K562 (cell line): Measurements from ENCODE around the gene SPATA19. TPM values are rescaled to one million over a fixed set of nuclear protein-coding genes. Genes with fewer than 3 reads are reported as not detected.

Experiments
- ATAC-seq: fragments of 200-7000 bp; cut with Tn5 transposase; 3 replicates; pipeline ENCODE4 v1.9.1; 2020; ENCODE audit warnings: moderate library complexity
- BruUV-seq: library from RNA; stranded (reverse); fragments of 400-500 nt; replicated peaks from 2 replicates; lab custom pipeline; 2021; lab: Mats Ljungman, UMichigan
- CTCF ChIA-PET: fragments of 300-600 bp; formaldehyde crosslinking; extraction: SDS; loops from one replicate; lab custom pipeline; 2021; ENCODE audit warnings: low intra/inter-chr PET ratio; lab: Yijun Ruan, JAX
- POLR2A ChIA-PET: fragments of 300-600, 350-650 bp; sonication (Branson Sonifier 250); formaldehyde crosslinking; extraction: SDS; loops from one replicate; lab custom pipeline; 2021; ENCODE audit warnings: antibody characterized with exemption, inconsistent platforms; lab: Yijun Ruan, JAX
- DNase-seq, 4 experiments: peaks; one replicate each; pipeline versions ENCODE4 v3.0.0 to v3.0.0-alpha.2; 2011 to 2018; ENCODE audit warnings: low spot score in 3 of 4, mixed read lengths in 3 of 4; ENCODE audit errors: extremely low read depth in 1 of 4
- FAIRE-seq: peaks from 2 replicates; lab custom pipeline; 2011; peaks lifted over from hg19 to GRCh38; lab: Jason Lieb, UNC
- H2AFZ ChIP-seq: 2 replicates; pipeline ENCODE4 v1.6.0; 2011; ENCODE audit warnings: low read depth, low read length, control low read depth, inconsistent platforms
- H3K27ac ChIP-seq: fragments of 200-600 bp; 3 replicates; pipeline ENCODE4 v1.8.0; 2011; ENCODE audit warnings: low read depth, mild to moderate bottlenecking, control low read depth, inconsistent platforms, low read length, moderate library complexity, mixed read lengths; ENCODE audit errors: extremely low read depth
- H3K27me3 ChIP-seq, 2 experiments: fragments of 300-600 bp in 1 of 2; 2 replicates in 1 of 2; 3 replicates in 1 of 2; pipeline versions ENCODE4 v1.6.0 to v1.8.0; 2011; ENCODE audit warnings: inconsistent platforms in 2 of 2, low read length in 2 of 2, mild to moderate bottlenecking in 1 of 2, mixed read lengths in 1 of 2, moderate library complexity in 1 of 2; ENCODE audit not compliant: control insufficient read depth in 2 of 2, insufficient read depth in 2 of 2
- H3K36me3 ChIP-seq: fragments of 300-600 bp; 3 replicates; pipeline ENCODE4 v1.8.0; 2011; ENCODE audit warnings: mild to moderate bottlenecking, low read length, inconsistent platforms; ENCODE audit not compliant: control insufficient read depth, insufficient read depth
- H3K4me1 ChIP-seq, 2 experiments: fragments of 200-600 bp in 1 of 2; replicated peaks in 1 of 2; 2 replicates in 1 of 2; 3 replicates in 1 of 2; pipeline versions ENCODE4 v1.5.1 to v1.8.0; 2011; ENCODE audit warnings: inconsistent platforms in 2 of 2, low read length in 2 of 2, mild to moderate bottlenecking in 1 of 2, mixed read lengths in 1 of 2, moderate library complexity in 1 of 2; ENCODE audit not compliant: control insufficient read depth in 2 of 2, insufficient read depth in 2 of 2
- H3K4me2 ChIP-seq: 2 replicates; pipeline ENCODE4 v1.6.1; 2011; ENCODE audit warnings: low read length, control low read depth, inconsistent platforms, mixed read lengths; ENCODE audit not compliant: insufficient read depth
- H3K4me3 ChIP-seq: fragments of 200-600 bp; sonication (generic), shearing (Covaris generic); 2 replicates; pipeline ENCODE4 v1.5.1; 2016; ENCODE audit warnings: control low read depth, inconsistent platforms
- H3K79me2 ChIP-seq: fragments of 200-600 bp; 3 replicates; pipeline ENCODE4 v1.8.0; 2011; ENCODE audit warnings: low read length, inconsistent platforms; ENCODE audit not compliant: control insufficient read depth, insufficient read depth
- H3K9ac ChIP-seq, 2 experiments: 2 replicates each; pipeline versions ENCODE4 v1.6.0 to v1.6.1; 2011; ENCODE audit warnings: low read depth in 2 of 2, low read length in 2 of 2, control low read depth in 1 of 2, inconsistent platforms in 1 of 2, mild to moderate bottlenecking in 1 of 2, mixed read lengths in 1 of 2; ENCODE audit not compliant: insufficient read depth in 1 of 2
- H3K9me1 ChIP-seq: one replicate; pipeline ENCODE4 v1.6.0; 2011; ENCODE audit warnings: inconsistent platforms, mild to moderate bottlenecking, low read length, moderate library complexity; ENCODE audit not compliant: control insufficient read depth, insufficient read depth
- H3K9me3 ChIP-seq: replicated peaks from 2 replicates; pipeline ENCODE4 v1.5.1; 2011; ENCODE audit warnings: low read depth, low read length, inconsistent platforms; ENCODE audit not compliant: control insufficient read depth, insufficient read depth
- H4K20me1 ChIP-seq: replicated peaks from 2 replicates; pipeline ENCODE4 v1.6.1; 2011; ENCODE audit warnings: low read length, inconsistent platforms, mixed read lengths; ENCODE audit not compliant: control insufficient read depth, insufficient read depth
- BRCA1 ChIP-seq, 2 experiments: fragments of 450-650 bp in 1 of 2; sonication (generic) in 1 of 2; formaldehyde crosslinking in 1 of 2; IDR thresholded peaks; 2 replicates each; pipeline versions ENCODE4 v1.5.0 to v1.6.1; 2017 to 2020; ENCODE audit warnings: mild to moderate bottlenecking in 1 of 2, missing genetic modification reagents in 1 of 2
- BRD9 ChIP-seq: fragments of 450-650 bp; IDR thresholded peaks from 2 replicates; pipeline ENCODE4 v1.6.1; 2018; ENCODE audit warnings: low read depth; ENCODE audit not compliant: partially characterized antibody
- FUS ChIP-seq: fragments of 200-400 bp; formaldehyde crosslinking; optimal IDR thresholded peaks from 2 replicates; pipeline ENCODE3; 2017; ENCODE audit warnings: low read depth, low read length
- SRSF9 ChIP-seq: fragments of 200-400 bp; formaldehyde crosslinking; IDR thresholded peaks from 2 replicates; pipeline ENCODE4 v1.6.1; 2017; ENCODE audit warnings: low read depth, low read length, borderline replicate concordance
- TBP ChIP-seq: optimal IDR thresholded peaks from 2 replicates; pipeline ENCODE3; 2011; ENCODE audit warnings: low read depth, low read length, improper control_type of control experiment
- ZFP36 ChIP-seq: fragments of 150-350 bp; IDR thresholded peaks from 2 replicates; pipeline ENCODE4 v1.6.1; 2018; ENCODE audit warnings: low read length, low read depth; ENCODE audit not compliant: partially characterized antibody
- ZNF561 ChIP-seq: fragments of 450-650 bp; formaldehyde crosslinking; conservative IDR thresholded peaks from 2 replicates; pipeline ENCODE4 v1.4.0; 2020; ENCODE audit warnings: mild to moderate bottlenecking, moderate library complexity
- whole genome bisulfite sequencing: fragments of 100-300 bp; shearing (Covaris generic); methylation state at CpG from one replicate; pipeline ENCODE4 v1.1.6; 2016; ENCODE audit warnings: low coverage, mixed read lengths; ENCODE audit not compliant: insufficient coverage; ENCODE audit errors: missing lambda C conversion rate; 5-methylcytosine and 5-hydroxymethylcytosine counted together
- in situ Hi-C: fragments of 300-500 bp; cut with MboI; formaldehyde crosslinking; loops from 4 replicates; pipeline ENCODE4 v1.15.0; 2018; ENCODE audit warnings: inconsistent platforms, mixed read lengths
- intact Hi-C: fragments of 100-400 bp; cut with micrococcal nuclease; formaldehyde crosslinking; loops from 2 replicates; pipeline ENCODE4 v1.14.2; 2022
- polyA plus RNA-seq, 8 experiments: library from polyadenylated mRNA; depleted of rRNA in 4 of 8; stranded (reverse) in 5 of 8; unstranded in 3 of 8; fragments of >200 nt; fragmentation: Nextera tagmentation in 2 of 8; fragmentation: Illumina TruSeq in 1 of 8; extraction: Ambion mirVana in 2 of 8; extraction: Trizol in 1 of 8; gene quantifications; 2 replicates each; pipeline versions ENCODE4 v1.2.1 to v1.2.3, GENCODE V29; 2011 to 2014; ENCODE audit warnings: inconsistent platforms in 1 of 8, missing spikeins in 1 of 8
- total RNA-seq, 7 experiments: library from RNA; depleted of rRNA in 6 of 7; stranded (reverse); fragments of >200 nt in 6 of 7; fragmentation: Illumina TruSeq in 2 of 7; extraction: Trizol in 2 of 7; gene quantifications; 2 replicates each; pipeline versions ENCODE4 v1.2.1 to v1.2.3, GENCODE V29; 2011 to 2021; ENCODE audit warnings: low replicate concordance in 1 of 7
- TF ChIP-seq, protein P1 (sequence below): fragments of 250-450 bp; sonication (Bioruptor Pico); IDR thresholded peaks from 2 replicates; pipeline ENCODE4 v1.8.0; 2022; ENCODE audit warnings: moderate library complexity, mild to moderate bottlenecking, inconsistent platforms
- TF ChIP-seq, protein P2 (sequence below): sonication (generic); formaldehyde crosslinking; IDR thresholded peaks from 2 replicates; pipeline ENCODE4 v1.8.0; 2022; ENCODE audit warnings: missing genetic modification reagents, mild to moderate bottlenecking, moderate library complexity, borderline replicate concordance
- TF ChIP-seq, protein P3 (sequence below): fragments of 250-450 bp; sonication (Bioruptor Pico); IDR thresholded peaks from 2 replicates; pipeline ENCODE4 v1.9.0; 2021; ENCODE audit warnings: mild to moderate bottlenecking, inconsistent platforms
- TF ChIP-seq, protein P4 (sequence below): fragments of 450-650 bp; IDR thresholded peaks from 2 replicates; pipeline ENCODE4 v1.6.1; 2016; ENCODE audit warnings: antibody characterized with exemption

SPATA19 gene
- total and polyA plus RNA-seq, 9 of the 15 experiments (the other 6 are each of a cell fraction or from before 2014, with no cell fraction given), result not detected

DNA sequence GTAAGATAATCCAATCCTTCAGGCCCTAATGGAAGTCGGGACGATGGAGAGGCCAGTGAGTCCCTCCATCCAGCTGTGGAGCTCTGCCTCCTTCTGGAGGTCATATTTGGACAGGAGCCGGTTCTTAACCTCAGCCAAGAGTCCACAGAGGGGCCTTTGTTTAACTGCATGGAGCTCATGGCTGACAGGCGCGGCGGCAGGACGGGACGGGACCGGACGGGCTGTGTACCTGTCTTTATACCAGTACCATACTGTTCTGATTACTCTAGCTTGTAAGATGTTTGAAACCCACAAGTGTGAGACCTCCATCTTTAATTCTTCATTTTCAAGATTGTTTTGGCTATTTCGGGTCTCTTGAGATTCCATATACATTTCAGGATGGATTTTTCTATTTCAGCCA is 20.2 kb upstream of the SPATA19 start:
- H3K9ac ChIP-seq, result no peak overlapping the region
- intact Hi-C loops, result no loop called here
- no peak overlapping the region for H3K4me2 ChIP-seq
- no peaks in the 10 kb centered on the region for H3K79me2 ChIP-seq
- H3K36me3 ChIP-seq, result no peaks in the 10 kb centered on the region
- H3K9me1 ChIP-seq, result no peaks in the 10 kb centered on the region
- ChIA-PET CTCF (no interaction called here), POLR2A (no interaction called here)
- H3K27me3 ChIP-seq, result 0 out of 5 replicates have a peak, but pooled peaks cover 0 to 4% of the 10 kb centered on the region in 2 experiments
- no peaks in the 10 kb centered on the region for H4K20me1 ChIP-seq
- in situ Hi-C loops, result no loop called here
- ATAC-seq (no peak), FAIRE-seq (no peak), DNase-seq (no peak)
- WGBS, result under 1% methylated on average over 11 of the region's 11 CpGs
- H2AFZ ChIP-seq, result no peak overlapping the region
- H3K27ac ChIP-seq, result no peak overlapping the region
- no peaks in the 10 kb centered on the region for H3K4me1 ChIP-seq
- H3K9me3 ChIP-seq, result no peaks in the 10 kb centered on the region
- H3K4me3 ChIP-seq, result no peak overlapping the region
- BruUV-seq, result no TSS peak
- TF ChIP-seq, protein P1, sequence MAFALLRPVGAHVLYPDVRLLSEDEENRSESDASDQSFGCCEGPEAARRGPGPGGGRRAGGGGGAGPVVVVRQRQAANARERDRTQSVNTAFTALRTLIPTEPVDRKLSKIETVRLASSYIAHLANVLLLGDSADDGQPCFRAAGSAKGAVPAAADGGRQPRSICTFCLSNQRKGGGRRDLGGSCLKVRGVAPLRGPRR, result no peak
- no peak for TF ChIP-seq BRD9
- no peak for TF ChIP-seq TBP
- TF ChIP-seq, protein P2, sequence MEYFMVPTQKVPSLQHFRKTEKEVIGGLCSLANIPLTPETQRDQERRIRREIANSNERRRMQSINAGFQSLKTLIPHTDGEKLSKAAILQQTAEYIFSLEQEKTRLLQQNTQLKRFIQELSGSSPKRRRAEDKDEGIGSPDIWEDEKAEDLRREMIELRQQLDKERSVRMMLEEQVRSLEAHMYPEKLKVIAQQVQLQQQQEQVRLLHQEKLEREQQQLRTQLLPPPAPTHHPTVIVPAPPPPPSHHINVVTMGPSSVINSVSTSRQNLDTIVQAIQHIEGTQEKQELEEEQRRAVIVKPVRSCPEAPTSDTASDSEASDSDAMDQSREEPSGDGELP (CRISPR knock-in tag), result no peak
- no peak for TF ChIP-seq FUS
- TF ChIP-seq BRCA1 (IDR thresholded peaks at IDR 0.05), result no peak
- no peak for TF ChIP-seq BRCA1 (CRISPR knock-in tag; IDR thresholded peaks at IDR 0.05)
- TF ChIP-seq, protein P3, sequence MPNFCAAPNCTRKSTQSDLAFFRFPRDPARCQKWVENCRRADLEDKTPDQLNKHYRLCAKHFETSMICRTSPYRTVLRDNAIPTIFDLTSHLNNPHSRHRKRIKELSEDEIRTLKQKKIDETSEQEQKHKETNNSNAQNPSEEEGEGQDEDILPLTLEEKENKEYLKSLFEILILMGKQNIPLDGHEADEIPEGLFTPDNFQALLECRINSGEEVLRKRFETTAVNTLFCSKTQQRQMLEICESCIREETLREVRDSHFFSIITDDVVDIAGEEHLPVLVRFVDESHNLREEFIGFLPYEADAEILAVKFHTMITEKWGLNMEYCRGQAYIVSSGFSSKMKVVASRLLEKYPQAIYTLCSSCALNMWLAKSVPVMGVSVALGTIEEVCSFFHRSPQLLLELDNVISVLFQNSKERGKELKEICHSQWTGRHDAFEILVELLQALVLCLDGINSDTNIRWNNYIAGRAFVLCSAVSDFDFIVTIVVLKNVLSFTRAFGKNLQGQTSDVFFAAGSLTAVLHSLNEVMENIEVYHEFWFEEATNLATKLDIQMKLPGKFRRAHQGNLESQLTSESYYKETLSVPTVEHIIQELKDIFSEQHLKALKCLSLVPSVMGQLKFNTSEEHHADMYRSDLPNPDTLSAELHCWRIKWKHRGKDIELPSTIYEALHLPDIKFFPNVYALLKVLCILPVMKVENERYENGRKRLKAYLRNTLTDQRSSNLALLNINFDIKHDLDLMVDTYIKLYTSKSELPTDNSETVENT, result no peak
- TF ChIP-seq ZNF561 (CRISPR knock-in tag), result no peak
- TF ChIP-seq, protein P4, sequence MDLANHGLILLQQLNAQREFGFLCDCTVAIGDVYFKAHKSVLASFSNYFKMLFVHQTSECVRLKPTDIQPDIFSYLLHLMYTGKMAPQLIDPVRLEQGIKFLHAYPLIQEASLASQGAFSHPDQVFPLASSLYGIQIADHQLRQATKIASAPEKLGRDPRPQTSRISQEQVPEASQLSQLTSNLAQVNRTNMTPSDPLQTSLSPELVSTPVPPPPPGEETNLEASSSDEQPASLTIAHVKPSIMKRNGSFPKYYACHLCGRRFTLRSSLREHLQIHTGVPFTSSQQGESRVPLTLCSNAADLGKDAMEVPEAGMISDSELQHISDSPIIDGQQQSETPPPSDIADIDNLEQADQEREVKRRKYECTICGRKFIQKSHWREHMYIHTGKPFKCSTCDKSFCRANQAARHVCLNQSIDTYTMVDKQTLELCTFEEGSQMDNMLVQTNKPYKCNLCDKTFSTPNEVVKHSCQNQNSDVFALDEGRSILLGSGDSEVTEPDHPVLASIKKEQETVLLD, result no peak
- TF ChIP-seq SRSF9, result no peak
- no peak for TF ChIP-seq ZFP36
